ENCODE results near the gene AGMO. TPM values are rescaled to one million over a fixed set of nuclear protein-coding genes. Genes with fewer than 3 reads are reported as not detected.
A peak's percentile ranks its signal among the peaks of the same experiment; 100 is the strongest.

Gene AGMO
- total RNA-seq = 1 to 10 TPM in 1 of 2 donors, not detected in 1; 1.9 TPM
- not detected for polyA plus RNA-seq (2013, experiment 1 of 2)
- polyA plus RNA-seq (2013, experiment 2 of 2) = not detected
- long read RNA-seq, experiment 1 = 0 reads
- long read RNA-seq, experiment 2, partial matches to known transcripts = 0 of 3 reads
- long read RNA-seq, experiment 2, other reads (novel, unspliced or antisense) = 3 of 3 reads
- long read RNA-seq, experiment 3, partial matches to known transcripts = 0 of 3 reads
- long read RNA-seq, experiment 3, other reads (novel, unspliced or antisense) = 3 of 3 reads
- long read RNA-seq, experiment 4 = 0 reads

DNA sequence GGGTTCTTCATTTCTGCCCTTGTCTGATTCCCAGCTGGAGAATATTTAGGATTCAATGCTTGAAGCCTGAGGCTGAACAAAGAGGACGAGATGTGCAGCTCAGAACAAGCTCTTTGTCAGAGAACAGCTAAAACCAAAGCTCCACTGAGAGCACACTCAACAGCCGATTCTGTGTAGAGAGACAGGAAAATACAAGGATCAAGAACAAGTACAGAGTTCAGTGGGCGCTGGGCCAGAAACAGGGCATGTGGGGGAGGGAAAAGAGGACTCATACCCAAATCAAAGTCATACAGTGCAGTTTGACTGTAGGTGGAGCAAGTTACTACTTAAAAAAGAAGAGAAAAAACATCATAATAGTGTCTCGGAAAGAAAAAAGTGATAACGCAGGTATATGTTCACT is at the start of gene AGMO:
TSS of gene AGMO (minus strand) at position 181 of the 400 bp plus-strand sequence.
- Mint-ChIP-seq H3K4me1 (no peaks in the 10 kb centered on the region), H3K36me3 (ENCODE audit: low read depth) (no peaks in the 10 kb centered on the region), H3K4me3 (no peak within 1 kb of the TSS), H3K9me3 (no peaks in the 10 kb centered on the region), H3K27ac (no peak within 1 kb of the TSS), H3K27me3 (ENCODE audit: insufficient read depth) (no peaks in the 10 kb centered on the region)
- H3K36me3 ChIP-seq (ENCODE audit: control insufficient read depth, insufficient read depth, low read length) = no peaks in the 10 kb centered on the region
- no peaks in the 10 kb centered on the region for H3K9me3 ChIP-seq (ENCODE audit: control insufficient read depth, low read length)
- H3K9ac ChIP-seq (ENCODE audit: extremely low read depth, low read length, poor library complexity, severe bottlenecking) = no peak within 1 kb of the TSS
- DNase-seq = no peak
- WGBS, 2 experiments (ENCODE audit: insufficient coverage in 1 of 2, insufficient read length in 1 of 2) = 88 to 100% methylated on average over 2 to 5 of the region's 5 CpGs
- TF ChIP-seq, protein P1, sequence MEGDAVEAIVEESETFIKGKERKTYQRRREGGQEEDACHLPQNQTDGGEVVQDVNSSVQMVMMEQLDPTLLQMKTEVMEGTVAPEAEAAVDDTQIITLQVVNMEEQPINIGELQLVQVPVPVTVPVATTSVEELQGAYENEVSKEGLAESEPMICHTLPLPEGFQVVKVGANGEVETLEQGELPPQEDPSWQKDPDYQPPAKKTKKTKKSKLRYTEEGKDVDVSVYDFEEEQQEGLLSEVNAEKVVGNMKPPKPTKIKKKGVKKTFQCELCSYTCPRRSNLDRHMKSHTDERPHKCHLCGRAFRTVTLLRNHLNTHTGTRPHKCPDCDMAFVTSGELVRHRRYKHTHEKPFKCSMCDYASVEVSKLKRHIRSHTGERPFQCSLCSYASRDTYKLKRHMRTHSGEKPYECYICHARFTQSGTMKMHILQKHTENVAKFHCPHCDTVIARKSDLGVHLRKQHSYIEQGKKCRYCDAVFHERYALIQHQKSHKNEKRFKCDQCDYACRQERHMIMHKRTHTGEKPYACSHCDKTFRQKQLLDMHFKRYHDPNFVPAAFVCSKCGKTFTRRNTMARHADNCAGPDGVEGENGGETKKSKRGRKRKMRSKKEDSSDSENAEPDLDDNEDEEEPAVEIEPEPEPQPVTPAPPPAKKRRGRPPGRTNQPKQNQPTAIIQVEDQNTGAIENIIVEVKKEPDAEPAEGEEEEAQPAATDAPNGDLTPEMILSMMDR (conservative IDR thresholded peaks at IDR 0.05) = no peak
- H3K4me1 ChIP-seq (ENCODE audit: control insufficient read depth, insufficient read depth, low read length) = no peaks in the 10 kb centered on the region
- H3K27ac ChIP-seq (ENCODE audit: low read depth, low read length) = peak within 1 kb of the TSS; percentile 68
- no peaks in the 10 kb centered on the region for H3K27me3 ChIP-seq (ENCODE audit: control insufficient read depth, insufficient read depth, low read length, poor library complexity, severe bottlenecking)
- H3K4me3 ChIP-seq (ENCODE audit: low read length) = no peak within 1 kb of the TSS

DNA sequence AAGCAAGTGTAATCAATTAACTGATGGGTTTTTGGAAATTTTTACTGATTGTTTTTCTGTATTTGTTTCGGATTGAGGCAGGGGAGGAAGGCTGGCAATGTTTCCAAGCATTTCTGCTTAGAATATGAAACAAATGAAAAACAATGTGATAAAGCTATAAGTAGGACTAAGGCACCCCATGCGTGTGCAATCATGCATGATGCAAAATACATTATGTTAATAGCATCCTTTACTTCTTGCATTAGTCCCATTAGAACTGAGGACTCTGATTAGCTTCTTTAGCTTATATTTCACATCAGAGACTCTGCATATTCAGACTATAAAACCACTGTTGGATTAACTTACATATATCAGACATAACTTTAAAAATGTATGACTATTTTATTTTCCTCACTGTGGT is 48.7 kb upstream of the AGMO start:
- no peak for DNase-seq
- no peak overlapping the region for H3K27ac ChIP-seq (ENCODE audit: low read depth, low read length)
- WGBS, 2 experiments (ENCODE audit: insufficient coverage in 1 of 2, insufficient read length in 1 of 2) = 67 to 89% methylated on average over 1 to 2 of the region's 2 CpGs
- H3K27me3 ChIP-seq (ENCODE audit: control insufficient read depth, insufficient read depth, low read length, poor library complexity, severe bottlenecking) = no peaks in the 10 kb centered on the region
- H3K9me3 ChIP-seq (ENCODE audit: control insufficient read depth, low read length) = no peaks in the 10 kb centered on the region
- TF ChIP-seq, protein P1 (conservative IDR thresholded peaks at IDR 0.05) = no peak
- Mint-ChIP-seq H3K27me3 (ENCODE audit: insufficient read depth) (no peaks in the 10 kb centered on the region), H3K36me3 (ENCODE audit: low read depth) (no peaks in the 10 kb centered on the region), H3K9me3 (no peaks in the 10 kb centered on the region), H3K4me3 (no peak overlapping the region), H3K4me1 (peaks cover 3% of the 10 kb centered on the region), H3K27ac (no peak overlapping the region)
- H3K36me3 ChIP-seq (ENCODE audit: control insufficient read depth, insufficient read depth, low read length) = no peaks in the 10 kb centered on the region
- H3K4me3 ChIP-seq (ENCODE audit: low read length) = no peak overlapping the region
- H3K4me1 ChIP-seq (ENCODE audit: control insufficient read depth, insufficient read depth, low read length) = no peaks in the 10 kb centered on the region
- no peak overlapping the region for H3K9ac ChIP-seq (ENCODE audit: extremely low read depth, low read length, poor library complexity, severe bottlenecking)

DNA sequence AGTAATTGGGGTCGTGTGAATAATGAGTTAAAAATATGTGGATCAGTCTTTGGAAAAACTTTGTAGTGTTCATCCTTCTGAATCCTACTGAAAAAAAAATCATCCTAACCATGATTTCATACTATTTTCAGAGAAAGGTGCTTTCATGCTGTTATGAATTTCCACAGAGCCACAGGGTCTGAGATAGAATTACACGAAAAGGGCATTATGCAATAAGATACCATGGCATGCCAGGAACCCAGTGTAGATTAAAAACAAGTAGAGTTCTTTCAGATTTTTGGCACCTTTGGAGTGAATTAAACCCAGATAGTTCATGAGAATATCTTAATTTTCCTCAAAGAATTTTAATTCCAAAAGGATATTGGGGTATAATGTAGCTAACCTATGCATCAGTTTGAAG is 47.5 kb upstream of the AGMO start:
- Histone ChIP-seq H3K27me3 (ENCODE audit: control insufficient read depth, insufficient read depth, low read length, poor library complexity, severe bottlenecking) (no peaks in the 10 kb centered on the region), H3K4me3 (ENCODE audit: low read length) (no peak overlapping the region), H3K36me3 (ENCODE audit: control insufficient read depth, insufficient read depth, low read length) (no peaks in the 10 kb centered on the region), H3K4me1 (ENCODE audit: control insufficient read depth, insufficient read depth, low read length) (no peaks in the 10 kb centered on the region), H3K9me3 (ENCODE audit: control insufficient read depth, low read length) (no peaks in the 10 kb centered on the region), H3K9ac (ENCODE audit: extremely low read depth, low read length, poor library complexity, severe bottlenecking) (no peak overlapping the region), H3K27ac (ENCODE audit: low read depth, low read length) (no peak overlapping the region)
- TF ChIP-seq, protein P1 (conservative IDR thresholded peaks at IDR 0.05) = no peak
- H3K27ac Mint-ChIP-seq = no peak overlapping the region
- DNase-seq = no peak
- no peak overlapping the region for H3K4me3 Mint-ChIP-seq
- H3K27me3 Mint-ChIP-seq (ENCODE audit: insufficient read depth) = no peaks in the 10 kb centered on the region
- 90 to 100% methylated on average over 1 to 2 of the region's 2 CpGs for WGBS, 2 experiments (ENCODE audit: insufficient coverage in 1 of 2, insufficient read length in 1 of 2)
- no peaks in the 10 kb centered on the region for H3K9me3 Mint-ChIP-seq
- no peaks in the 10 kb centered on the region for H3K36me3 Mint-ChIP-seq (ENCODE audit: low read depth)
- peaks cover 3% of the 10 kb centered on the region for H3K4me1 Mint-ChIP-seq

All from endodermal cell (in vitro differentiated cells).